ENCODE results near the gene ACSL5.

DNA sequence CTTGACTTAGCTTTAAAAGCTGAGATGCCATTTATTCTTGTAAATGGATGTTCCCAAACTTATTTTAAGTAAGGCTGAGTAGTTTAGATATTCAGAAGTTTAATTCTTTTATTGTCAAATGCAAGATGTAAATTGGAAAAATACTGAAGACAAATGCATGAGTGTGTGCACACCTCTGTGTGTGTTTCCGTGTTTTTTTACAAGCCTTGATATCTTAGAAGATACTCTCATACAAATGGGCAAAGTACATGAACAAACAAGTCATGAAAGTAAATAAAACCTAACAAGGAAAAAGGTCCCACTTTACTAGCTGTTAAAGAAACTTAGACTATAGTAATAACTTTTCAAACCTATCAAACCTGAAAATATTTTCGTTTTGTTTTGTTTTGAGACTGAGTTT is 29.0 kb downstream of the ACSL5 start:
- TF ChIP-seq, protein P1, sequence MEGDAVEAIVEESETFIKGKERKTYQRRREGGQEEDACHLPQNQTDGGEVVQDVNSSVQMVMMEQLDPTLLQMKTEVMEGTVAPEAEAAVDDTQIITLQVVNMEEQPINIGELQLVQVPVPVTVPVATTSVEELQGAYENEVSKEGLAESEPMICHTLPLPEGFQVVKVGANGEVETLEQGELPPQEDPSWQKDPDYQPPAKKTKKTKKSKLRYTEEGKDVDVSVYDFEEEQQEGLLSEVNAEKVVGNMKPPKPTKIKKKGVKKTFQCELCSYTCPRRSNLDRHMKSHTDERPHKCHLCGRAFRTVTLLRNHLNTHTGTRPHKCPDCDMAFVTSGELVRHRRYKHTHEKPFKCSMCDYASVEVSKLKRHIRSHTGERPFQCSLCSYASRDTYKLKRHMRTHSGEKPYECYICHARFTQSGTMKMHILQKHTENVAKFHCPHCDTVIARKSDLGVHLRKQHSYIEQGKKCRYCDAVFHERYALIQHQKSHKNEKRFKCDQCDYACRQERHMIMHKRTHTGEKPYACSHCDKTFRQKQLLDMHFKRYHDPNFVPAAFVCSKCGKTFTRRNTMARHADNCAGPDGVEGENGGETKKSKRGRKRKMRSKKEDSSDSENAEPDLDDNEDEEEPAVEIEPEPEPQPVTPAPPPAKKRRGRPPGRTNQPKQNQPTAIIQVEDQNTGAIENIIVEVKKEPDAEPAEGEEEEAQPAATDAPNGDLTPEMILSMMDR (IDR thresholded peaks at IDR 0.05): no peak
- no peak for TF ChIP-seq POLR2A (IDR thresholded peaks at IDR 0.05)

All from testis (tissue), 2 donors.